Esophagus (tissue), 2 donors: ENCODE data around the gene ZFPL1. TPM values are rescaled to one million over a fixed set of nuclear protein-coding genes. Genes with fewer than 3 reads are reported as not detected.

ENCODE experiments used
- H3K27ac ChIP-seq, 2 donors: one replicate each; pipeline ENCODE4 v1.5.1; 2013; ENCODE audit warnings: low read depth in 2 of 2, mild to moderate bottlenecking in 2 of 2, inconsistent platforms in 1 of 2, low read length in 1 of 2, moderate library complexity in 1 of 2
- H3K27me3 ChIP-seq, 2 donors: one replicate each; pipeline ENCODE4 v1.6.1; 2013; ENCODE audit warnings: low read length in 2 of 2, control low read depth in 1 of 2, mild to moderate bottlenecking in 1 of 2; ENCODE audit not compliant: insufficient read depth in 2 of 2, control insufficient read depth in 1 of 2
- H3K36me3 ChIP-seq, 2 donors: one replicate each; pipeline ENCODE4 v1.6.1; 2013; ENCODE audit warnings: low read length in 1 of 2; ENCODE audit not compliant: control insufficient read depth in 2 of 2, insufficient read depth in 2 of 2
- H3K4me1 ChIP-seq, 2 donors: one replicate each; pipeline ENCODE4 v1.6.1; 2013; ENCODE audit warnings: low read length in 1 of 2; ENCODE audit not compliant: control insufficient read depth in 2 of 2, insufficient read depth in 2 of 2
- H3K4me3 ChIP-seq, 2 donors: one replicate each; pipeline ENCODE4 v1.5.1; 2013; ENCODE audit warnings: low read length in 2 of 2, mild to moderate bottlenecking in 2 of 2, low read depth in 1 of 2, moderate library complexity in 1 of 2
- H3K9me3 ChIP-seq, 2 donors: one replicate each; pipeline ENCODE4 v1.6.1; 2013; ENCODE audit warnings: mild to moderate bottlenecking in 2 of 2, low read depth in 1 of 2, low read length in 1 of 2, moderate library complexity in 1 of 2; ENCODE audit not compliant: control insufficient read depth in 2 of 2, insufficient read depth in 1 of 2
- WGBS, 2 donors: extraction: QIAGEN DNeasy Blood & Tissue Kit; methylation state at CpG; one replicate each; pipeline ENCODE4 v1.1.7; 2013; 5-methylcytosine and 5-hydroxymethylcytosine counted together
- polyA plus RNA-seq, 2 donors: library from polyadenylated mRNA; stranded (reverse); fragments of 200-250 nt; gene quantifications; one replicate each; pipeline ENCODE4 v1.2.3, GENCODE V29; 2013
- donor health status: healthy with polysubstance abuse.
- donor health status: Bipolar disorder and iron deficiency.

ZFPL1 gene
- polyA plus RNA-seq, 2 donors = 30.6 to 30.9 TPM

- Histone ChIP-seq H3K36me3 (peaks cover 22 to 41% of the 10 kb centered on the region in 2 donors), H3K4me1 (peaks cover 0 to 17% of the 10 kb centered on the region in 2 donors), H3K27me3 (no peaks in the 10 kb centered on the region), H3K9me3 (no peaks in the 10 kb centered on the region), H3K27ac (peak overlapping the region; percentile 98), H3K4me3 (peak overlapping the region; percentile 74 to 85)
- 39% methylated on average over 18 of the region's 18 CpGs for WGBS, 2 donors
These were observed 49.1 kb downstream of the ZFPL1 start for GRCh38 chr11:65132988-65133700.

DNA sequence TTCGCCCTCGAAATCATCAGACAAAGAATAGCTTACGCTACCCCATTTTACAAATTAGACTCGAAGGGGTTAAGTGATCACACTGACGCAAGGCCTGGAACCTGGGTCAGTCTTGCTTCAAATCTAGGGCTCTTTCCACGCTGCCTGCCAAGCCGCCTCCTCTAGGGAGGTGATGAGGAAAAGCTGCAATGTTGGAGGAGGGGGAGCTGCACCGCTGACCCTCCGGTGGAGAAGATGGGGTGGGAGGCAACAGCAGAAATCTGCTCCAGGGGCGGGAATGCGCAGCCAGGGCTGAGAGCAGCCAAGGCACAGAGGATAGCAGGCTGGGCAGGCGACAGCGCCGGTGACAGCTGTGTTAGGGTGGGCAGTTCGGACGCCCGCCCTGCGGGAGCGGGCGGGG is 49.7 kb downstream of the ZFPL1 start:
- peaks cover 16 to 36% of the 10 kb centered on the region in 2 donors for H3K36me3 ChIP-seq
- H3K27me3 ChIP-seq = no peaks in the 10 kb centered on the region
- peaks cover 0 to 17% of the 10 kb centered on the region in 2 donors for H3K4me1 ChIP-seq
- H3K27ac ChIP-seq = peak overlapping the region; percentile 98
- WGBS, 2 donors = 1 to 2% methylated on average over 20 of the region's 20 CpGs
- peak overlapping the region; percentile 74 to 85 for H3K4me3 ChIP-seq
- no peaks in the 10 kb centered on the region for H3K9me3 ChIP-seq

- 0% methylated on average over 57 to 60 of the region's 60 CpGs for WGBS, 2 donors
- Histone ChIP-seq H3K9me3 (no peaks in the 10 kb centered on the region), H3K27ac (peak within 1 kb of the TSS; percentile 98), H3K4me3 (peak within 1 kb of the TSS; percentile 74 to 85), H3K36me3 (peaks cover 13 to 33% of the 10 kb centered on the region in 2 donors), H3K27me3 (no peaks in the 10 kb centered on the region), H3K4me1 (peaks cover 0 to 17% of the 10 kb centered on the region in 2 donors)
These were observed 50.4 kb downstream of the ZFPL1 start, which contains the start of gene SYVN1 for GRCh38 chr11:65134240-65134951. TSS of gene SYVN1 (minus strand) at chr11:65134519. CDS start at chr11:65133601, 918 bp downstream.

DNA sequence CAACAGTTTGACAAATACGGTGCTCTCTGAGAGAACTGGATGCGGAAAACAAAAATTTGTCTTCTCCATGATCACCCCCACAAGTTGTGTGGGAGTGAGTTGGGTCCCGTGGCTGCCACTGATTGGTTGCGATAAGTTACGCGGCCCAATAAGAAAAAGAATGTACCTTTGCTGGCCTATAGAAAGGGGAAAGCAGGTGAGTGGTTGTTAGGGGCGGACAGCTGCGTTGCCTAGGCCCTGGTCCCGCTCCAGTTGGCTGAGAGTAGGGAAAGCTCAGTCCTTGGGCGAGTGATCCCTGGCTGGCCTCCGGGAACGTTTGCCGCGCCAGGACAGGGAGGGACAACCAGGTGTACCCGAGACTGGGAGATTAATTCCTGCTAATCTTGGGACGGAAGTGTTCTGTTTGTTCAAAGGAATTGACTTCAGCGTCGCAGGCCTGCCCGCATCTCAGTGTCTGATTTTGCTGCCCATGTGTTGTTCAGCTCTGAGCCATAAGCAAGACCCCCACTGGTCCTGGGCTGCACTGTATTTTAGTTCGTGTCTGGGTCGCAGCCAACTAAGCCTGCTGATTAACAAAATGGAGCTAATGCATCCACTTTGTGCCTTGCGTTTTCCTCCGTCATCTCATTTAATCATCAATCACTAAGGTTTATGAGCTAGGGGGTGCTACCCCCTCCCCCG is 51.1 kb downstream of the ZFPL1 start:
- WGBS, 2 donors = 1% methylated on average over 24 of the region's 24 CpGs
- Histone ChIP-seq H3K27me3 (no peaks in the 10 kb centered on the region), H3K4me1 (peaks cover 0 to 17% of the 10 kb centered on the region in 2 donors), H3K27ac (peak overlapping the region; percentile 98), H3K36me3 (peaks cover 6 to 26% of the 10 kb centered on the region in 2 donors), H3K9me3 (no peaks in the 10 kb centered on the region), H3K4me3 (peak overlapping the region; percentile 74 to 85)

GRCh38 chr11:65135633-65136145 is 51.7 kb downstream of the ZFPL1 start:
- 51 to 53% methylated on average over 11 of the region's 11 CpGs for WGBS, 2 donors
- peak overlapping the region; percentile 98 for H3K27ac ChIP-seq
- peaks cover 1 to 22% of the 10 kb centered on the region in 2 donors for H3K36me3 ChIP-seq
- no peaks in the 10 kb centered on the region for H3K9me3 ChIP-seq
- H3K4me1 ChIP-seq = peaks cover 0 to 17% of the 10 kb centered on the region in 2 donors
- H3K4me3 ChIP-seq = peak overlapping the region in 1 of 2 donors; percentile 74
- H3K27me3 ChIP-seq = no peaks in the 10 kb centered on the region

GRCh38 chr11:65136515-65137096 is 52.6 kb downstream of the ZFPL1 start:
- Histone ChIP-seq H3K36me3 (peaks cover 0 to 13% of the 10 kb centered on the region in 2 donors), H3K27ac (no peak overlapping the region), H3K9me3 (no peaks in the 10 kb centered on the region), H3K4me1 (peaks cover 0 to 17% of the 10 kb centered on the region in 2 donors), H3K4me3 (no peak overlapping the region), H3K27me3 (no peaks in the 10 kb centered on the region)
- WGBS, 2 donors = 83 to 85% methylated on average over 15 of the region's 15 CpGs

Other genes with a start within 250 kb of the ZFPL1 start
- 10 to 100 TPM; 17.5 to 30.7 TPM for gene CDC42BPG, start 239.6 kb upstream of the ZFPL1 start, polyA plus RNA-seq
- gene EHD1, start 205.6 kb upstream of the ZFPL1 start, polyA plus RNA-seq = 10 to 100 TPM; 16.1 to 28.7 TPM
- 10 to 100 TPM; 10.4 to 11.4 TPM for gene ATG2A, start 167.0 kb upstream of the ZFPL1 start, polyA plus RNA-seq
- 10 to 100 TPM in 1 of 2 donors, 1 to 10 TPM in 1; 6.6 to 11.0 TPM for gene PPP2R5B, start 159.5 kb upstream of the ZFPL1 start, polyA plus RNA-seq
- not detected for gene GPHA2, start 148.3 kb upstream of the ZFPL1 start, polyA plus RNA-seq
- not detected for gene MAJIN, start 112.1 kb upstream of the ZFPL1 start, polyA plus RNA-seq
- under 1 TPM; 0.22 to 0.35 TPM for gene BATF2, start 87.3 kb upstream of the ZFPL1 start, polyA plus RNA-seq
- gene ARL2, start 70.1 kb upstream of the ZFPL1 start, polyA plus RNA-seq = 10 to 100 TPM; 44.5 to 68.6 TPM
- 10 to 100 TPM; 14.7 to 15.6 TPM for gene SNX15, start 56.8 kb upstream of the ZFPL1 start, polyA plus RNA-seq
- gene SAC3D1, start 43.0 kb upstream of the ZFPL1 start, polyA plus RNA-seq = 10 to 100 TPM in 1 of 2 donors, 1 to 10 TPM in 1; 6.2 to 12.1 TPM
- gene NAALADL1, start 25.7 kb upstream of the ZFPL1 start, polyA plus RNA-seq = 1 to 10 TPM; 3.0 to 6.0 TPM
- 1 to 10 TPM; 4.3 to 8.8 TPM for gene CDCA5, start 182 bp upstream of the ZFPL1 start, polyA plus RNA-seq
- 10 to 100 TPM; 62.3 to 70.4 TPM for gene VPS51, start 12.0 kb downstream of the ZFPL1 start, polyA plus RNA-seq
- gene TM7SF2, start 27.6 kb downstream of the ZFPL1 start, polyA plus RNA-seq = 10 to 100 TPM; 48.3 to 68.3 TPM
- gene ZNHIT2, start 33.5 kb downstream of the ZFPL1 start, polyA plus RNA-seq = 10 to 100 TPM; 12.4 to 13.3 TPM
- 100 to 1,000 TPM; 789 to 817 TPM for gene FAU, start 37.9 kb downstream of the ZFPL1 start, polyA plus RNA-seq
- 10 to 100 TPM; 18.9 to 44.3 TPM for gene MRPL49, start 38.1 kb downstream of the ZFPL1 start, polyA plus RNA-seq
- 10 to 100 TPM; 16.4 to 17.8 TPM for gene SYVN1, start 50.3 kb downstream of the ZFPL1 start, polyA plus RNA-seq
- gene SPDYC, start 86.0 kb downstream of the ZFPL1 start, polyA plus RNA-seq = not detected
- 100 to 1,000 TPM; 323 to 450 TPM for gene CAPN1, start 97.7 kb downstream of the ZFPL1 start, polyA plus RNA-seq
- 1 to 10 TPM; 8.5 to 9.2 TPM for gene POLA2, start 177.7 kb downstream of the ZFPL1 start, polyA plus RNA-seq
- 1 to 10 TPM; 4.4 to 4.7 TPM for gene CDC42EP2, start 230.6 kb downstream of the ZFPL1 start, polyA plus RNA-seq
- gene DPF2, start 249.6 kb downstream of the ZFPL1 start, polyA plus RNA-seq = 10 to 100 TPM; 12.2 to 17.4 TPM